NCI-H2107 (cell line): Measurements from ENCODE around the gene SLC25A41.
"Not testable (repeated sequence)": the region's sequence is repeated elsewhere in the genome, so short reads cannot be mapped to it uniquely, and the experiment has no call there.

Source experiments
- DNase-seq: peaks from one replicate; lab custom pipeline; 2025; lab: John Stamatoyannopoulos, UW

The SLC25A41 gene

GRCh38 chr19:6428692-6429418 lies 4.7 kb downstream of the SLC25A41 start:
- DNase-seq = not testable (repeated sequence)

GRCh38 chr19:6427131-6427530 lies 6.4 kb downstream of the SLC25A41 start:
- DNase-seq = no peak

- no peak for DNase-seq
These were observed 7.6 kb downstream of the SLC25A41 start for GRCh38 chr19:6425732-6426620.

- DNase-seq = peak; percentile 98
These were observed 8.4 kb downstream of the SLC25A41 start for GRCh38 chr19:6424939-6425731.

GRCh38 chr19:6424195-6424938 lies 9.2 kb downstream of the SLC25A41 start, which contains the start of gene KHSRP:
Gene KHSRP, minus strand, starts transcription at chr19:6424811. Its CDS starts 110 bp downstream, at chr19:6424701.
- no peak for DNase-seq

- DNase-seq = no peak
These were observed 9.9 kb downstream of the SLC25A41 start for GRCh38 chr19:6423499-6424194.

GRCh38 chr19:6421075-6422014 lies 12.2 kb downstream of the SLC25A41 start:
- DNase-seq = no peak

- no peak for DNase-seq
These were observed 15.0 kb downstream of the SLC25A41 start for GRCh38 chr19:6418562-6418932.

GRCh38 chr19:6417713-6418561 lies 15.6 kb downstream of the SLC25A41 start:
- DNase-seq = no peak

GRCh38 chr19:6416658-6417405 lies 16.7 kb downstream of the SLC25A41 start:
- no peak for DNase-seq

GRCh38 chr19:6415591-6416190 lies 17.9 kb downstream of the SLC25A41 start:
- no peak for DNase-seq

GRCh38 chr19:6414793-6415590 lies 18.6 kb downstream of the SLC25A41 start:
- no peak for DNase-seq

GRCh38 chr19:6413721-6414643 lies 19.6 kb downstream of the SLC25A41 start:
- no peak for DNase-seq

- DNase-seq = no peak
These were observed 20.3 kb downstream of the SLC25A41 start for GRCh38 chr19:6413291-6413690.

GRCh38 chr19:6412447-6413091 lies 21.0 kb downstream of the SLC25A41 start:
- no peak for DNase-seq
